ENCODE data around the gene PPP1R3E. TPM values are rescaled to one million over a fixed set of nuclear protein-coding genes. Genes with fewer than 3 reads are reported as not detected.
A peak's percentile ranks its signal among the peaks of the same experiment; 100 is the strongest.

Gene PPP1R3E
- total and polyA plus RNA-seq, 2 experiments from 2014 or later = 14.2 to 15.5 TPM

DNA sequence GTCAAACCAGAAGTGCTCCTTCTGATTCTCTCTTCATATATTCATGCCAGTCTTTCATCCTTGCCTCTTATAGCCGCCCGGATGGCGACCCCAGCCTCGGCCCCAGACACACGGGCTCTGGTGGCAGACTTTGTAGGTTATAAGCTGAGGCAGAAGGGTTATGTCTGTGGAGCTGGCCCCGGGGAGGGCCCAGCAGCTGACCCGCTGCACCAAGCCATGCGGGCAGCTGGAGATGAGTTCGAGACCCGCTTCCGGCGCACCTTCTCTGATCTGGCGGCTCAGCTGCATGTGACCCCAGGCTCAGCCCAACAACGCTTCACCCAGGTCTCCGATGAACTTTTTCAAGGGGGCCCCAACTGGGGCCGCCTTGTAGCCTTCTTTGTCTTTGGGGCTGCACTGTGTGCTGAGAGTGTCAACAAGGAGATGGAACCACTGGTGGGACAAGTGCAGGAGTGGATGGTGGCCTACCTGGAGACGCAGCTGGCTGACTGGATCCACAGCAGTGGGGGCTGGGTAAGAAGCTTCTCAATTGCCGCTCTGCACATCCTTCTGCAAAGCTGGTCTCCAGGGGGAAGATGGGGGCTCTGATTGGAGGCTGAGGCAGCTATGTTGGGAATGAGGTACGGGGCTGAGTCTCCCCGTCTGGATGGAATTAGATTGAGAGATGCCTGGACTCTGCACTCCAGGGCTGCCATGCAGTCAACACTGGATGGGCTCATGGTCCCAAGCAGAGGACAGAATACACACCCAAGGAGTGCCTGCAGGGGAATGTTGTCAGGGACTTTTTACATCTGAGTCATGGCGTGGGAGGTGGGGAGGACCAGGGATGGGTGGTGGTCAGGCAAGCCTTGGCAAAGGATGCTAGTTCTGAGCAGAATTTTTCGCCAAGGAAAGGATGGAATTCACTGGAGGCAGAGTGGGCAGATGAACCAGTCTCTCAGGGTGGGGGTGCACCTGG lies 5.3 kb upstream of the PPP1R3E start:
- H3K4me3 ChIP-seq = peak overlapping the region; percentile 50
- no peaks in the 10 kb centered on the region for H3K27me3 ChIP-seq
- H3K9me3 ChIP-seq (ENCODE audit: low read depth) = no peaks in the 10 kb centered on the region
- TF ChIP-seq CTCF (IDR thresholded peaks at IDR 0.05; ENCODE audit: low read depth, low read length) = no peak
- peak in 1 of 2 donors; percentile 21 for DNase-seq (ENCODE audit: low read depth in 1 of 2, low spot score in 1 of 2)
- peaks cover 7% of the 10 kb centered on the region for H3K36me3 ChIP-seq
- peaks cover 12% of the 10 kb centered on the region for H3K4me1 ChIP-seq (ENCODE audit: low read depth)
- H3K27ac ChIP-seq = peak overlapping the region; percentile 88

DNA sequence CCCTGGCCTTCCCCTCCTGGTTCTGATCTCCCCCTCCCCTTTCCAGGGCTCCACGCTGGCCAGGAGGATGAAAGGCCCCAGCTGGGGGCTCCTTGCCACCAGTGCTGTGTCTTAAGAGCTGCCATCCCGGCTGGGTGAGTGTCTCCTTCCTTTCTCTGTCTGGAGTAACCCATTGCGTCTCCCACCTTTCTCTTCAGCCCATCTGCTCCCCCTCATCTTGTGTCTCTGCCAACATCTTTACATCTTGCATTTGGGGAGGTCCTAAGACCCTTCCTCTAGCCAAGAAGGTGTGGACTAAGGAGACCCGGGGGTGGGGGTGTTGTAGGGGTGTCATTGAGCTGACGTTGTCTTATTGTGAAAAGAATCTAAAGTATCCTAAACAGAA lies 4.5 kb upstream of the PPP1R3E start:
- no peaks in the 10 kb centered on the region for H3K9me3 ChIP-seq (ENCODE audit: low read depth)
- no peaks in the 10 kb centered on the region for H3K27me3 ChIP-seq
- no peak for TF ChIP-seq CTCF (IDR thresholded peaks at IDR 0.05; ENCODE audit: low read depth, low read length)
- H3K27ac ChIP-seq = peak overlapping the region; percentile 88
- DNase-seq (ENCODE audit: low read depth in 1 of 2, low spot score in 1 of 2) = no peak
- H3K4me1 ChIP-seq (ENCODE audit: low read depth) = peaks cover 12% of the 10 kb centered on the region
- peaks cover 7% of the 10 kb centered on the region for H3K36me3 ChIP-seq
- H3K4me3 ChIP-seq = peak overlapping the region; percentile 50

DNA sequence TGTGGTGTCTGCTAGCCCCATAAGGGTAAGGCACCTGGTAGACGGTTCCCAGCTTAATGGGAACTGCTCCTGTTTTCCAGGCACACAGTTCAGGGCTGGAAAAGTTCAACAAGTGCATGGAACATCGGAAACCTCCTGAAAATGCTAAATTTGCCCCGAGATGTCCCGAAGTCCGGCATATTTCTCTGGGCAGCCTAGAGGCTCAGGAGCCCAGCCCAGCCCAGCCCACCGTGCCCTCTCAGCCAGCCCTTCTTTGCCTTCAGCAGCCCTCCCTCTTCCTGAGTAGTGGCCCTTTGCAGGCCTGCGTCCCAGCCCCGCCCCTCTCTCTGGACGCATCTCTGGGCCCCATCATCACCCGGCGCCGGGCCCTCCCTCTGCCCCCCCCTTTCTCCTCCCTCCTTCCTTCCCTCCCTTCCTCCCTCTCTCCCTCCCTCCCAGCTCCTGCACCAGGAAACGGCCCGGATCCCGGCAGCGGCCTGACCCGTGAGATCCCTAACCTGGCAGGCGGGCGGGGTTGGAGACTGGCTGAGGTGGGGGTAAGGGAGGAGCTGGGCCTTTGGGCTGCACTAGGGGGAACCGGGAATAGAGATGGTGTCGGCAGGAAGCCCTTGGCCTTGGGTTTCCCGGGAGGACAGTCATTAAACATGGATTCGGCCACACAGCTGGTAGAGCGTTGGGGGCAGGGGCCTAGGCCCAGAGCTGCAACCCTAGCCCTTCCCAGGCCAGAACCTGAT lies 3.9 kb upstream of the PPP1R3E start, which contains the start of gene BCL2L2:
Gene BCL2L2 (plus strand): TSS at position 422 of the 734 bp plus-strand sequence. CDS start 935 bp downstream, outside the sequence.
- DNase-seq (ENCODE audit: low read depth in 1 of 2, low spot score in 1 of 2) = peak; percentile 95 to 96
- TF ChIP-seq CTCF (IDR thresholded peaks at IDR 0.05; ENCODE audit: low read depth, low read length) = no peak
- Histone ChIP-seq H3K27ac (peak within 1 kb of the TSS; percentile 88), H3K4me1 (ENCODE audit: low read depth) (peaks cover 12% of the 10 kb centered on the region), H3K4me3 (peak within 1 kb of the TSS; percentile 50), H3K27me3 (no peaks in the 10 kb centered on the region), H3K36me3 (peaks cover 5% of the 10 kb centered on the region), H3K9me3 (ENCODE audit: low read depth) (no peaks in the 10 kb centered on the region)

GRCh38 chr14:23301969-23302289 lies 730 bp downstream of the PPP1R3E start:
- Histone ChIP-seq H3K36me3 (peaks cover 11% of the 10 kb centered on the region), H3K4me3 (peak overlapping the region; percentile 44), H3K9me3 (ENCODE audit: low read depth) (no peaks in the 10 kb centered on the region), H3K27ac (peak overlapping the region; percentile 79), H3K4me1 (ENCODE audit: low read depth) (peaks cover 23% of the 10 kb centered on the region), H3K27me3 (no peaks in the 10 kb centered on the region)
- TF ChIP-seq CTCF (IDR thresholded peaks at IDR 0.05; ENCODE audit: low read depth, low read length) = no peak
- no peak for DNase-seq (ENCODE audit: low read depth in 1 of 2, low spot score in 1 of 2)

DNA sequence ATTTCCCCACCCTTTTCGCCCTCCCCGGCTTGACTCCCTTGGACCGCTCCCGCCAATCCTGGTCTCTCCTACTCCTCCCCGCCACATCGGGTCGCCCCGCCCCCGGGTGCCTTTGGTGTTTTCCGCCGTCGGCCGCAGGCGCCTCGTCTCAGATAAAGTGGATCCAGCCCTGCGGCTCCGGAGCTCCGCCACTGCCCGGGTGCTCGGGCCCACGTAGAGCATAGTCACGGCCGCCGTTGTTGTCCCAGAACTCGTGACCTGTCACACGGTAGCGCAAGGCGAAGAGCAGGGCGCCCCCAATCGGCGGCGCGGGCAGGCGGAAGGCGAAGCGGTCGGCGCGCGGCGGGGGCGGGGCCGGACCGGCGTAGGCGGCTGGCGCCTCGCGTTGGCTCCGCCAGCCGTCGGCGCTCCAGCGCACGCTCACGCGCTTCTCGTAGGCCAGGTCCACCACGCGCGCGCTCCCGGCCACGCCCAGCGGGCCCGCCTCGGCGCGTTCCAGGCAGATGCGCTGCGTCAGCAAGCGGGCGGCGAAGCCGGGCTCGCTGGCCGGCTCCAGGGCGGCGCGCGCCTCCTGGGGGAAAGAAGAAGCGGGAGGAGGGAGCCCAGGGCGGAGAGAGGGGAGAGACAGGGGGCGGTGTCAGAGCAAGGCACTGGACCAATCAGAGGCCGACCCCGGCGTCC lies 1.2 kb downstream of the PPP1R3E start:
- Histone ChIP-seq H3K36me3 (peaks cover 15% of the 10 kb centered on the region), H3K27ac (peak overlapping the region; percentile 98), H3K9me3 (ENCODE audit: low read depth) (no peaks in the 10 kb centered on the region), H3K4me1 (ENCODE audit: low read depth) (peaks cover 23% of the 10 kb centered on the region), H3K27me3 (no peaks in the 10 kb centered on the region), H3K4me3 (peak overlapping the region; percentile 54)
- peak; percentile 63 for TF ChIP-seq CTCF (IDR thresholded peaks at IDR 0.05; ENCODE audit: low read depth, low read length)
- DNase-seq (ENCODE audit: low read depth in 1 of 2, low spot score in 1 of 2) = peak; percentile 99 to 100
